Subcutaneous adipose tissue (tissue), 4 donors: Measurements from ENCODE around the gene EDA. TPM values are rescaled to one million over a fixed set of nuclear protein-coding genes. Genes with fewer than 3 reads are reported as not detected.

ENCODE experiments used
- total RNA-seq, 4 donors: library from RNA; depleted of rRNA; stranded (reverse); fragments of >200 nt; gene quantifications; one replicate each; pipeline ENCODE4 v1.1.0, GENCODE V29; 2016
- TF ChIP-seq, protein P1 (sequence below): fragments of 450-650 bp; IDR thresholded peaks from one replicate; pipeline ENCODE4 v1.5.1; 2016; ENCODE audit warnings: low read depth, mild to moderate bottlenecking, control low read depth, antibody characterized with exemption, moderate library complexity

EDA gene
- total RNA-seq, 4 donors from 2014 or later, result 5.5 to 10.7 (median 6.9) TPM

- TF ChIP-seq, protein P1, sequence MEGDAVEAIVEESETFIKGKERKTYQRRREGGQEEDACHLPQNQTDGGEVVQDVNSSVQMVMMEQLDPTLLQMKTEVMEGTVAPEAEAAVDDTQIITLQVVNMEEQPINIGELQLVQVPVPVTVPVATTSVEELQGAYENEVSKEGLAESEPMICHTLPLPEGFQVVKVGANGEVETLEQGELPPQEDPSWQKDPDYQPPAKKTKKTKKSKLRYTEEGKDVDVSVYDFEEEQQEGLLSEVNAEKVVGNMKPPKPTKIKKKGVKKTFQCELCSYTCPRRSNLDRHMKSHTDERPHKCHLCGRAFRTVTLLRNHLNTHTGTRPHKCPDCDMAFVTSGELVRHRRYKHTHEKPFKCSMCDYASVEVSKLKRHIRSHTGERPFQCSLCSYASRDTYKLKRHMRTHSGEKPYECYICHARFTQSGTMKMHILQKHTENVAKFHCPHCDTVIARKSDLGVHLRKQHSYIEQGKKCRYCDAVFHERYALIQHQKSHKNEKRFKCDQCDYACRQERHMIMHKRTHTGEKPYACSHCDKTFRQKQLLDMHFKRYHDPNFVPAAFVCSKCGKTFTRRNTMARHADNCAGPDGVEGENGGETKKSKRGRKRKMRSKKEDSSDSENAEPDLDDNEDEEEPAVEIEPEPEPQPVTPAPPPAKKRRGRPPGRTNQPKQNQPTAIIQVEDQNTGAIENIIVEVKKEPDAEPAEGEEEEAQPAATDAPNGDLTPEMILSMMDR, result no peak
Measured at GRCh38 chrX:69919749-69920148, 303.8 kb downstream of the EDA start.

DNA sequence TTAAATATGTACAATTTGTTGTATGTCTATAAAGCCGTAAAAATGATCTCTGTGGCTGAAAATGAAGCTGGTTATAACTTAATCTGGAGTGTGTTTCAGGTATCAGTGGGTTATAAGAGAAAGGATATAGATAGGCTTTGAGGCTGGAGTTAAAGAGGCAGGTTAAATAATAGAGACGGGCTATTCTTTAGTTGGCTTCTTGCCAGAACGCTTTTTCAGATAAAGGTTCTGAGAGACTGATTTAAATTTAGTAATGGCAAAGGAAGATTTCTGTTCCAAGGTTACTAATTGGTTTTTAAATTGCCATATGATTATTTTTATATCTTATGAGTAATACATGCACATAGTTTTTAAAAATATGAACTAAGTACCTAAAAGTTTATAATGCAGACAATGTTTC is 316.4 kb downstream of the EDA start:
- TF ChIP-seq, protein P1, result no peak

GRCh38 chrX:69948276-69948797 is 332.4 kb downstream of the EDA start:
- TF ChIP-seq, protein P1, result no peak

GRCh38 chrX:69951753-69952152 is 335.8 kb downstream of the EDA start:
- TF ChIP-seq, protein P1, result no peak

GRCh38 chrX:69959712-69960111 is 343.8 kb downstream of the EDA start:
- TF ChIP-seq, protein P1, result no peak

DNA sequence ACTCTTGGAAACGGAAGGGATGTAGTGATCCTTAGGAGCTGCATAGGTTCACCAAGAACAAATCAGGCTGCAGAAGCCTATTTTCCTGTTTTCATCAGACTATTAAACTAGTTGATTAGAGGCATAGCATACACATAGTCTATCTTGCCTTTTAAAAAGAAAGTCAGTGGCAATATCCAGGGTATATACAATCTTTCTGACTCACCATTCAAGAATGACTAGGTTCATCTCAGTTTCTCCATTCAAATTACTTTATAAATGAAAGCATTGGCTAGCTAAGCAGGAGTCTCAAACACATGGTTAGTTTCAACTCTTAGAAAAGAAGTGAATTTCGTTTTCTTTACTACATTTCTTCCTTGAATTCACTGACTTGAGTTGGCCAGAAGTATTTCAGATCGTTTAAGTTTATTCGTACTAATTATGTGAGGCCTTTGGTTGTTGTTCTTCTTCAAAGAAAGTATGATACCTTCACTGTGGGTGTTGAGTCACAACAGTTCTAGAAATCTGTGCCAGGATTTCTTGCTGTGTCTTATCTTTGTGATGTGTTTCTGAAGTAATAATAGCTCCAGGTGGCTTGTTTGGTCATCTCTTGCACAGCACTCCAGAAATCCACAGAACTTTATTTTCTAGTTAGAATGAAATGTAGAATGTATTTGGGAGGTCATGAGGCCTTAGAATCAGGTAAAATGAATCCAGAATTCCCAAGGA is 345.6 kb downstream of the EDA start:
- TF ChIP-seq, protein P1, result no peak

- TF ChIP-seq, protein P1, result no peak
Measured at GRCh38 chrX:69968950-69969349, 353.0 kb downstream of the EDA start.
